ENCODE data around the gene KCNF1. TPM values are rescaled to one million over a fixed set of nuclear protein-coding genes. Genes with fewer than 3 reads are reported as not detected.

Gene KCNF1
- total RNA-seq, 1 experiment from 2014 or later = 0.52 TPM

GRCh38 chr2:10961490-10961875 is 49.7 kb downstream of the KCNF1 start (continued):
- TF ChIP-seq, protein P1, sequence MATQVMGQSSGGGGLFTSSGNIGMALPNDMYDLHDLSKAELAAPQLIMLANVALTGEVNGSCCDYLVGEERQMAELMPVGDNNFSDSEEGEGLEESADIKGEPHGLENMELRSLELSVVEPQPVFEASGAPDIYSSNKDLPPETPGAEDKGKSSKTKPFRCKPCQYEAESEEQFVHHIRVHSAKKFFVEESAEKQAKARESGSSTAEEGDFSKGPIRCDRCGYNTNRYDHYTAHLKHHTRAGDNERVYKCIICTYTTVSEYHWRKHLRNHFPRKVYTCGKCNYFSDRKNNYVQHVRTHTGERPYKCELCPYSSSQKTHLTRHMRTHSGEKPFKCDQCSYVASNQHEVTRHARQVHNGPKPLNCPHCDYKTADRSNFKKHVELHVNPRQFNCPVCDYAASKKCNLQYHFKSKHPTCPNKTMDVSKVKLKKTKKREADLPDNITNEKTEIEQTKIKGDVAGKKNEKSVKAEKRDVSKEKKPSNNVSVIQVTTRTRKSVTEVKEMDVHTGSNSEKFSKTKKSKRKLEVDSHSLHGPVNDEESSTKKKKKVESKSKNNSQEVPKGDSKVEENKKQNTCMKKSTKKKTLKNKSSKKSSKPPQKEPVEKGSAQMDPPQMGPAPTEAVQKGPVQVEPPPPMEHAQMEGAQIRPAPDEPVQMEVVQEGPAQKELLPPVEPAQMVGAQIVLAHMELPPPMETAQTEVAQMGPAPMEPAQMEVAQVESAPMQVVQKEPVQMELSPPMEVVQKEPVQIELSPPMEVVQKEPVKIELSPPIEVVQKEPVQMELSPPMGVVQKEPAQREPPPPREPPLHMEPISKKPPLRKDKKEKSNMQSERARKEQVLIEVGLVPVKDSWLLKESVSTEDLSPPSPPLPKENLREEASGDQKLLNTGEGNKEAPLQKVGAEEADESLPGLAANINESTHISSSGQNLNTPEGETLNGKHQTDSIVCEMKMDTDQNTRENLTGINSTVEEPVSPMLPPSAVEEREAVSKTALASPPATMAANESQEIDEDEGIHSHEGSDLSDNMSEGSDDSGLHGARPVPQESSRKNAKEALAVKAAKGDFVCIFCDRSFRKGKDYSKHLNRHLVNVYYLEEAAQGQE (IDR thresholded peaks at IDR 0.05; ENCODE audit: low read depth) = no peak
- no peak for TF ChIP-seq CBX3 (IDR thresholded peaks at IDR 0.05; ENCODE audit: low read depth)

- Histone ChIP-seq H3K27me3 (ENCODE audit: insufficient read depth, low read length) (no peaks in the 10 kb centered on the region), H3K9ac (ENCODE audit: low read length) (no peak overlapping the region), H4K20me1 (ENCODE audit: insufficient read depth) (no peaks in the 10 kb centered on the region), H3K9me3 (ENCODE audit: control insufficient read depth in 1 of 2, insufficient read depth in 1 of 2, low read depth in 1 of 2, low read length in 2 of 2) (no peaks in the 10 kb centered on the region), H2AFZ (ENCODE audit: low read depth, low read length, poor library complexity, severe bottlenecking) (no peak overlapping the region), H3K79me2 (ENCODE audit: insufficient read depth, low read length) (no peaks in the 10 kb centered on the region), H3K36me3 (ENCODE audit: control insufficient read depth in 1 of 2, insufficient read depth in 2 of 2, low read length in 2 of 2) (no peaks in the 10 kb centered on the region), H3K9me2 (ENCODE audit: insufficient read depth) (no peaks in the 10 kb centered on the region; the same call in 1 of the 2 replicates), H3K4me3 (replicated peaks in 1 of 2; ENCODE audit: low read depth in 1 of 2, low read length in 2 of 2) (no peak overlapping the region), H3K27ac (ENCODE audit: low read depth, low read length) (no peak overlapping the region), H3K4me2 (ENCODE audit: low read length) (no peak overlapping the region), H3K4me1 (ENCODE audit: control insufficient read depth in 1 of 2, insufficient read depth in 2 of 2, low read length in 2 of 2) (0 out of 4 replicates have a peak, but pooled peaks cover 0 to 4% of the 10 kb centered on the region in 2 experiments)
- BruUV-seq (replicated peaks) = no TSS peak
- ChIA-PET RAD21 (ENCODE audit: low non-redundant PET in 1 of 2, low total read pairs in 2 of 2, uncharacterized antibody in 2 of 2, unreplicated experiment in 2 of 2) (no interaction called here), CTCF (no interaction called here), POLR2A (no interaction called here)
- intact Hi-C loops (cut with micrococcal nuclease) = no loop called here
- no peak for TF ChIP-seq SP1 (IDR thresholded peaks at IDR 0.05; ENCODE audit: low read depth)
- TF ChIP-seq POLR2A (IDR thresholded peaks at IDR 0.05; ENCODE audit: borderline replicate concordance, extremely low read depth, insufficient read depth, insufficient read length) = no peak
- TF ChIP-seq ZFX (IDR thresholded peaks at IDR 0.05) = no peak
- no peak for TF ChIP-seq CBX3 (IDR thresholded peaks at IDR 0.05; ENCODE audit: low read depth)
- TF ChIP-seq TCF7L2 (IDR thresholded peaks at IDR 0.05; ENCODE audit: borderline replicate concordance, extremely low read depth, insufficient read depth, insufficient read length) = no peak
- no peak for TF ChIP-seq RAD21 (IDR thresholded peaks at IDR 0.05; ENCODE audit: low read depth)
- TF ChIP-seq, protein P2, sequence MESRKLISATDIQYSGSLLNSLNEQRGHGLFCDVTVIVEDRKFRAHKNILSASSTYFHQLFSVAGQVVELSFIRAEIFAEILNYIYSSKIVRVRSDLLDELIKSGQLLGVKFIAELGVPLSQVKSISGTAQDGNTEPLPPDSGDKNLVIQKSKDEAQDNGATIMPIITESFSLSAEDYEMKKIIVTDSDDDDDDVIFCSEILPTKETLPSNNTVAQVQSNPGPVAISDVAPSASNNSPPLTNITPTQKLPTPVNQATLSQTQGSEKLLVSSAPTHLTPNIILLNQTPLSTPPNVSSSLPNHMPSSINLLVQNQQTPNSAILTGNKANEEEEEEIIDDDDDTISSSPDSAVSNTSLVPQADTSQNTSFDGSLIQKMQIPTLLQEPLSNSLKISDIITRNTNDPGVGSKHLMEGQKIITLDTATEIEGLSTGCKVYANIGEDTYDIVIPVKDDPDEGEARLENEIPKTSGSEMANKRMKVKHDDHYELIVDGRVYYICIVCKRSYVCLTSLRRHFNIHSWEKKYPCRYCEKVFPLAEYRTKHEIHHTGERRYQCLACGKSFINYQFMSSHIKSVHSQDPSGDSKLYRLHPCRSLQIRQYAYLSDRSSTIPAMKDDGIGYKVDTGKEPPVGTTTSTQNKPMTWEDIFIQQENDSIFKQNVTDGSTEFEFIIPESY (IDR thresholded peaks at IDR 0.05; ENCODE audit: extremely low read depth, insufficient replicate concordance, low read length) = no peak
- TF ChIP-seq EZH2phosphoT487 (IDR thresholded peaks at IDR 0.05; ENCODE audit: borderline replicate concordance) = no peak
- TF ChIP-seq, protein P3, sequence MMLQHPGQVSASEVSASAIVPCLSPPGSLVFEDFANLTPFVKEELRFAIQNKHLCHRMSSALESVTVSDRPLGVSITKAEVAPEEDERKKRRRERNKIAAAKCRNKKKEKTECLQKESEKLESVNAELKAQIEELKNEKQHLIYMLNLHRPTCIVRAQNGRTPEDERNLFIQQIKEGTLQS (IDR thresholded peaks at IDR 0.05) = no peak
- TF ChIP-seq EZH2 (IDR thresholded peaks at IDR 0.05) = no peak
- ATAC-seq = no peak
- DNase-seq (ENCODE audit: low read depth, low spot score) = no peak
Measured at GRCh38 chr2:10962004-10962403, 50.3 kb downstream of the KCNF1 start.

All from HCT116 (cell line).